ENCODE results near the gene RAB26. TPM values are rescaled to one million over a fixed set of nuclear protein-coding genes. Genes with fewer than 3 reads are reported as not detected.

RAB26 gene
- total RNA-seq, 1 donor from 2014 or later, result not detected

- DNase-seq (ENCODE audit: low spot score in 2 of 2), result no peak
- Histone ChIP-seq H3K4me1 (no peaks in the 10 kb centered on the region), H3K27ac (no peak overlapping the region), H3K36me3 (no peaks in the 10 kb centered on the region), H3K9me3 (no peaks in the 10 kb centered on the region), H3K27me3 (no peaks in the 10 kb centered on the region), H3K4me3 (no peak overlapping the region)
- no peak for TF ChIP-seq CTCF (IDR thresholded peaks at IDR 0.05)
- intact Hi-C loops (cut with DNase I), result no loop called here
These were observed 37.6 kb downstream of the RAB26 start for GRCh38 chr16:2186064-2186463.

- no peaks in the 10 kb centered on the region for H3K36me3 ChIP-seq
- no peak for DNase-seq (ENCODE audit: low spot score in 2 of 2)
- no peak overlapping the region for H3K4me3 ChIP-seq
- no peak for TF ChIP-seq CTCF (IDR thresholded peaks at IDR 0.05)
- H3K27ac ChIP-seq, result no peak overlapping the region
- no peaks in the 10 kb centered on the region for H3K4me1 ChIP-seq
- intact Hi-C loops (cut with DNase I), result no loop called here
- no peaks in the 10 kb centered on the region for H3K27me3 ChIP-seq
- no peaks in the 10 kb centered on the region for H3K9me3 ChIP-seq
These were observed 38.1 kb downstream of the RAB26 start for GRCh38 chr16:2186505-2186904.

- no peak overlapping the region for H3K4me3 ChIP-seq
These were observed 38.8 kb downstream of the RAB26 start for GRCh38 chr16:2187212-2187611.

GRCh38 chr16:2188395-2188794 is 40.0 kb downstream of the RAB26 start:
- H3K36me3 ChIP-seq, result no peaks in the 10 kb centered on the region
- H3K27me3 ChIP-seq, result no peaks in the 10 kb centered on the region
- no peak overlapping the region for H3K4me3 ChIP-seq
- no peak overlapping the region for H3K27ac ChIP-seq
- no peaks in the 10 kb centered on the region for H3K4me1 ChIP-seq
- no peak for TF ChIP-seq CTCF (IDR thresholded peaks at IDR 0.05)
- H3K9me3 ChIP-seq, result no peaks in the 10 kb centered on the region
- no peak for DNase-seq (ENCODE audit: low spot score in 2 of 2)
- intact Hi-C loops (cut with DNase I), result no loop called here

More at GRCh38 chr16:2187212-2187611, 38.8 kb downstream of the RAB26 start:
- intact Hi-C loops (cut with DNase I), result no loop called here
- Histone ChIP-seq H3K4me1 (no peaks in the 10 kb centered on the region), H3K36me3 (no peaks in the 10 kb centered on the region), H3K27ac (no peak overlapping the region), H3K9me3 (no peaks in the 10 kb centered on the region), H3K27me3 (no peaks in the 10 kb centered on the region)
- DNase-seq (ENCODE audit: low spot score in 2 of 2), result no peak
- TF ChIP-seq CTCF (IDR thresholded peaks at IDR 0.05), result no peak

- no peak overlapping the region for H3K27ac ChIP-seq
- H3K4me3 ChIP-seq, result no peak overlapping the region
- no peaks in the 10 kb centered on the region for H3K9me3 ChIP-seq
- no peak for DNase-seq (ENCODE audit: low spot score in 2 of 2)
- no peak for TF ChIP-seq CTCF (IDR thresholded peaks at IDR 0.05)
- no peaks in the 10 kb centered on the region for H3K4me1 ChIP-seq
- no peaks in the 10 kb centered on the region for H3K36me3 ChIP-seq
- intact Hi-C loops (cut with DNase I), result no loop called here
- no peaks in the 10 kb centered on the region for H3K27me3 ChIP-seq
These were observed 40.9 kb downstream of the RAB26 start for GRCh38 chr16:2189252-2189893.
